NCI-H1417 treated with DMSO at 0.1 percent for 48 hours (cell line): ENCODE data around the gene SPSB1.

Experiments used
- DNase-seq: peaks from one replicate; lab custom pipeline; 2025; lab: John Stamatoyannopoulos, UW

The SPSB1 gene

GRCh38 chr1:9391620-9392019 lies 98.9 kb downstream of the SPSB1 start:
- DNase-seq, result no peak

DNA sequence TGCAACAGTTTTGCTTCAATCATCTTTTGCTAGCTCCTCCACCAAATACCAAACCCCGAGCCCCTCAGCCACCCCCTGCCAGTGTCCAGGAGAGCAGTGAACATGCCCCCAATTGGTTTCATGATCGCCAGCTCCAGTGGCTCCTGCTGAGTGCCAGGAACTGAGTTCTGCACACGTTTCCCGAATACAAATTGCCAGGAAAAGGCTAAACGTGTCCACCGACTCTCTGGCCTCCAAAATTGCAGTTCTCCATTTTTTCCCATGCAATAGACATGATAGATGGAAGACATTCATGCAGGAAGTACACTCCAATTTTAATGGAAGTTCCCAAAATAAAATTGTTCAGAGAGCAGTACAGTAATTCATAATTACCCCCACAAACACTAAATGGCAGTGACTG lies 101.3 kb downstream of the SPSB1 start:
- no peak for DNase-seq

DNA sequence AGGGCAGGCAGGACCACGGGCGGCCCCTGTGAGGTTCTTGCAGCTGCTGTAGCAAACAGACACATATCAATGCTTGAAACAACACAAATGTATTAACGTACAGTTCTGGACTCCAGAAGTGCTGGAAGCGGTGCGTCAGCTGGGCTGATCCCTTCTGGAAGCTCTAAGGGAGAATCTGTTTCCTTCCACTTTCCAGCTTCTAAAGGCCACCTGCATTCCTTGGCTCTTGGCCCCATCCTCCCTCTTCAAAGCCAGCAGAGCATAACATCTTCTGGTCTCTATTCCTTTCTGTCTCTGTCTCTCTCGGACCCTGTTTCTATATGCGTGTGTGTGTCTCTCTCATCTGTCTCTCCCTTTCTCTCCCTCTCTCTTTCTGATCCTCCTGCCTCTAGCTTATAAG lies 102.3 kb downstream of the SPSB1 start:
- DNase-seq, result no peak

DNA sequence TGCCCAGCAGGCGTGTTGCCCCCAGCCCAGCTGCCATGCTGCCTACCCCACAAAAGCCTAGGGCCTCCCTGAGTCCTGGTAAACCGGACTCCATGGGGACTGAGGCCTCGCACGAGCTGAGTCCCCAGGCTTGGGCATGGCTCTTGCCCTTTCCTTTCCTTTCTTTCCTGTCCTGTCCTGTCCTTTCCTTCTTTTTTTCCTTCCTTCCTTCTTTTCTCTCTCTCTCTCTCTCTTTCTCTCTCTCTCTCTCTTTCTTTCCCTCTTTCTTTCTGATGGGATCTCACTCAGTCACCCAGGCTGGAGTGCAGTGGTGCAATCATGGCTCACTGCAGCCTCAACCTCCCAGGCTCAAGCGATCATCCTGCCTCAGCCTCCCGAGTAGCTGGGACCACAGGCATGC lies 104.4 kb downstream of the SPSB1 start:
- no peak for DNase-seq

DNA sequence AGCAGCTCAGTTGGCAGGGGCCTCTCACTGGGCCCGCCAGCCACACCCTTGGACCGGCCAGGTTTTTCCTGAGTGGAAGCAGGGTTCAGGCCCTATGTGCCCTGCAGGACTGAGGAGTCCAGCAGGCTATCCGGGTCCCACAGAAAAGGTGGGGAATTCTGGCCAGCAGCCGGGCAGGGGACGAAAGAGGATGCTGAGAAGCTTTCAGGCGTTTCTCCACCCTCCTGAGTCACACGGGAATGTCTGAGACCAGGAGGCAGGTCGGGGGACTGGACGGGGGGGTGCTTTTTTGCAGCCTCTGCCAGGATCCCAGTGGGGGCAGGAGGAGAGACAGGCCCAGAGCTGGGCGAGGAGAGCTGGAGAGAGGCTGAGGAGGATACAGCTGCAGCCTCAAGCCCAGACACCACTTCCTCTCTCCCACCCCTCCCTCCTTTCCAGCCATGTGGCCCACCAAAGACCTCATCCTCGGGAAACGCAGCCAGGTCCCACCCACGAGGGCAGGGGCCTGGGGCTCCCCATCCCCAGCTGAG lies 105.4 kb downstream of the SPSB1 start:
- DNase-seq, result no peak

- DNase-seq, result no peak
Measured at GRCh38 chr1:9399510-9400424, 107.1 kb downstream of the SPSB1 start.

- DNase-seq, result no peak
Measured at GRCh38 chr1:9400425-9401079, 107.9 kb downstream of the SPSB1 start.

DNA sequence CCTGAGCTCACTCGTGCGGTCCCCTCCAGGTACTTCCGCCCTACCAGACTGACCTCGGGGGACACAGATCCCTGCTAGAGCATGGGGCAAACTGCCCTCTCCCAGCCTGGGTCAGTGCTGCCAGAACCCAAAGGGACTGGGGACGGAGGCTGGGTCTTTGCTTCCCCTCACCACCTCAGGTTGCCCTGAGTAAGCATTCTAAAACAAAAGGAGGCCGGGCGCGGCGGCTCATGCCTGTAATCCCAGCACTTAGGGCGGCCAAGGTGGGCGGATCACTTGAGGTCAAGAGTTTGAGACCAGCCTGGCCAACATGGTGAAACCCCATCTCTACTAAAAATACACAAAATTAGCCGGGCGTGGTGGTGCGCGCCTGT lies 108.4 kb downstream of the SPSB1 start:
- DNase-seq, result no peak

GRCh38 chr1:9402256-9402616 lies 109.5 kb downstream of the SPSB1 start:
- DNase-seq, result no peak

GRCh38 chr1:9402717-9403225 lies 110.1 kb downstream of the SPSB1 start:
- DNase-seq, result no peak

DNA sequence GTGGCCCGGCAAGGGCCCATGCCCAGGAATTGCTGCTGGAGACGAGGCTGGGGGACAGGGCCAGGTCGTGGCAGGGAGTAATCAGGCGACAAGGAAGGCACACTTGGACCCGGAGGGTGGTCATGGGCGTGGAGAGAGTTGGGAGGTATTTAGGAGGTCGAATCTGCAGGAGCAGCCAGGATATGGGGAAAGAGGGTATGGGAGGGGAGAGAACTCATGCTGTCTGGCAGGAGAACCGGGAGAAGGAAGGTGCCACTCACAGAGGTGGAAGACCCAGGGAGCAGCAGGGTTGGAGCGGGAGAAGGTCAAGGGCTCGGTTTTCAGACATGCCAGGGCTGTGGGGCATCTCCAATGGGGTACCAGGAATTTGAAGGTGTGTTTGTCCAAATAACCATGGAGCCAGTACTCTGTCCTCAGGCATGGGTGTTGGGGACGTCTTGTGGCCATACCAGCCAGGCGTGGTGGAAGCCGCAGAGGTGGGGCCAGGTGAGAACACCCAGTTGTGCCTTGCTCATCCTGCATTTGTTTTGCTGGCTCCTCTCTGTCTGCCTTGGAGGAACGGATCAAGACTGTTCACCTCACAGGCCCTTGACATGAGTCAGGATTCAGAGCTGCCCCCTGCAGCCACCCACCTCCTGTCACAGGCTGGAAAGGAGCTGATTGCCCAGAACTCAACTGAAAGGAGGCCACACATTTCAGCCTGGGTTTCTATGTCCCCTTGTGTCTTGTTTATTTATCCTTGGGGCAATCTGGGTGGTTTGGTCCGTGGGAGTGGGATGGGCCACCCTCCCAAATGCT lies 111.6 kb downstream of the SPSB1 start:
- no peak for DNase-seq

GRCh38 chr1:9406111-9406510 lies 113.4 kb downstream of the SPSB1 start:
- no peak for DNase-seq

DNA sequence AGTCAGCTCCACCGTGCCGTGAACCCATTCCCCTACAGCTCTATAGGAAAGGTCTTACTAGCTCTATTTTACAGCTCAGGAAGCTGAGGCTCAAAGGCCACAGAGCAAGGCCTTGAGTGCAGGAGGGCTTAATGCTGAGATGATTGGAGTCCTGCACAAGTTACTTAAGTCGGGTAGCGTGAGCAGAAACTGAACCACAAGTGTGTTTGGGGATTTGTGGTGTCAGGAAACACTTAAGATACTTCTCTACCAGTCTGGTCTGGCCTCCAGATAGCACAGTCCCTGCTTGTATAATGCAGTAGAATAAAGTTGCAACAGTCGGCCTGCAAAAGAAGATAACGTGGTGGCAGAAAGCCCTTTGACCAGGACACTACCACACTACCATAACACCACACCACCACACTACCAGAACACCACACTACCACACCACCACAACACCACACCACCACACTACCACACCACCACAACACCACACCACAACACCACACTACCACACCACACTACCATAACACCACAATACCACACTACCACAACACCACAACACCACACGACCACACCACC lies 118.1 kb downstream of the SPSB1 start:
- no peak for DNase-seq

- no peak for DNase-seq
Measured at GRCh38 chr1:9413071-9413876, 120.6 kb downstream of the SPSB1 start.

GRCh38 chr1:9413877-9414213 lies 121.2 kb downstream of the SPSB1 start:
- DNase-seq, result no peak

DNA sequence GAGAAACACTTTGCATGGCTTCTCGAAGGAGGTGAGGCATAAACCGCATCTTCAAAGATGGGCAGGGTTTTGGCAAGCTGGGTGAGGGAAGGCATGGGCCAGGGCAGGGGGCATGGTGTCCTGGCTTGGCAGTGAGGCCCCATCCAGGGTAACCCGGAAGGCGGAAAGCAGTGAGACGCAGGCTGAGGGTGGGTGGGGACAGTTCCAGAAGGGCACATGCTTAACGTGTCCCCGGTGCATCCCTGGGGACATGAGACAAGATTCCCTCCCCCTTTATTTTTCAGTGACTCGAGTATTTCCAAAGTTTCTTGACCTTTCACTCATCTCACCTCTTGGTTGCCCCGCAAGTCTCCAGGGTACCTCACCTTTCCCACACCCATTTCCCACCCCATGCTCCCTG lies 123.8 kb downstream of the SPSB1 start:
- DNase-seq, result no peak

GRCh38 chr1:9416918-9417500 lies 124.3 kb downstream of the SPSB1 start:
- no peak for DNase-seq

DNA sequence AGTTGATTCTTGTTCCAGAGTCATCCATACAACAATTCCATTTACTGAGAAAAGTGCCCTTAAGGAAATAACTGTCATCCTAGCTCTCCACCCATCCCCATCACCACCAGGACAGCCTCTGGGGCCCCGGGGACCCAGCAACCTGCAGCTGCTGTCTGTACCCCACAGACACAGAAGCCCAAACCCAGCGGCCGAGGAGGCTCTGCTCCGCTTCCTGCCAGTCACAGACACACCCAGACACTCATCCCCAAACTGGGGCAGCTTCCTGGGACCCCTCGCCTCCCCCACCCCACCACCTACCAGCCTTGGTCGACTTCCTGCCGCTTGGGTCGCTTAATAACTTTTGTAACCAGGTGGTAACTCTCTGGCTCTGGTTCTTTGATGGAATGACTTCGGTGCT lies 125.0 kb downstream of the SPSB1 start:
- no peak for DNase-seq

DNA sequence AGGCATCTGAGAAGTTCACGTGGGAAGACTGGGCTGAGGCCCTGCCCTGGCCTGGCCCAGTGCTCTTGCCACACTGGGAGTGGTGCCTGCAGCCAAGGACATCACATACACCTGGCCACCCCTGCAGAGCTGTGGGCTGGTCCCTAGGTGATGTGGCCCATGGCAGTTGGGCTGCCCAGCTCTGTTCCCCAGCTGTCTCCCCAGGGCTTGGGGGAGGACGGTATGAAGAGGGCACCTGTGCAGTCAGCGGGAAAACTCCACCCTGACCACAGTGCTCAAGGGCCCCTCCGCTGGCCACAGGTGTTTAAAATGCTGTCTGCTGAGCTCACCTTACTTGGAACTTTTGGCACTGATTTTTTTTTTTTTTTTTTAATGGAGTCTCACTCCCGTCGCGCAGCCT lies 126.2 kb downstream of the SPSB1 start:
- no peak for DNase-seq
